CD8-positive, alpha-beta memory T cell (primary cell): ENCODE measurements around the gene ANGPTL5. TPM values are rescaled to one million over a fixed set of nuclear protein-coding genes. Genes with fewer than 3 reads are reported as not detected.

Experiments
- CTCF ChIA-PET: fragments of 350-600 bp; sonication (Branson Sonifier 250); formaldehyde crosslinking; loops from one replicate; lab custom pipeline; 2021; ENCODE audit warnings: antibody characterized with exemption; lab: Charles Lee
- POLR2A ChIA-PET: fragments of 350-600 bp; sonication (Branson Sonifier 250); formaldehyde crosslinking; loops from one replicate; lab custom pipeline; 2021; ENCODE audit warnings: antibody characterized with exemption; lab: Charles Lee
- DNase-seq, 5 donors: peaks; one replicate each; pipeline versions ENCODE4 v3.0.0 to v3.0.0-alpha.2; 2020 to 2022; ENCODE audit warnings: mixed read lengths in 1 of 5
- H3K27ac ChIP-seq: one replicate; pipeline ENCODE4 v1.7.0; 2013; ENCODE audit warnings: low read depth, mild to moderate bottlenecking, low read length, moderate library complexity
- H3K27me3 ChIP-seq: 2 replicates; pipeline ENCODE4 v1.7.0; 2013; ENCODE audit warnings: low read length, mild to moderate bottlenecking; ENCODE audit not compliant: insufficient read depth, poor library complexity, severe bottlenecking
- H3K36me3 ChIP-seq: 2 replicates; pipeline ENCODE4 v1.7.0; 2013; ENCODE audit warnings: mild to moderate bottlenecking, low read length, moderate library complexity; ENCODE audit not compliant: insufficient read depth
- H3K4me1 ChIP-seq: 2 replicates; pipeline ENCODE4 v1.7.0; 2013; ENCODE audit warnings: mild to moderate bottlenecking, low read length, moderate library complexity; ENCODE audit not compliant: insufficient read depth
- H3K4me3 ChIP-seq: 2 replicates; pipeline ENCODE4 v1.7.0; 2013; ENCODE audit warnings: mild to moderate bottlenecking, low read length
- H3K9me3 ChIP-seq: 2 replicates; pipeline ENCODE4 v1.7.0; 2013; ENCODE audit warnings: mild to moderate bottlenecking, low read length
- H3K27ac Mint-ChIP-seq, 8 donors: one replicate each; pipeline ENCODE4 v1.8.0; 2020 to 2021; ENCODE audit warnings: mixed read lengths in 8 of 8, mild to moderate bottlenecking in 6 of 8, inconsistent platforms in 3 of 8, moderate library complexity in 3 of 8
- H3K27me3 Mint-ChIP-seq, 2 donors: one replicate each; pipeline ENCODE4 v1.8.0; 2020 to 2021; ENCODE audit warnings: mixed read lengths in 2 of 2, mild to moderate bottlenecking in 1 of 2, moderate library complexity in 1 of 2
- H3K36me3 Mint-ChIP-seq, 3 donors: one replicate each; pipeline ENCODE4 v1.8.0; 2020 to 2021; ENCODE audit warnings: mixed read lengths in 3 of 3, inconsistent platforms in 1 of 3, mild to moderate bottlenecking in 1 of 3
- H3K4me1 Mint-ChIP-seq, 3 donors: one replicate each; pipeline ENCODE4 v1.8.0; 2020 to 2021; ENCODE audit warnings: mixed read lengths in 3 of 3, inconsistent platforms in 1 of 3, mild to moderate bottlenecking in 1 of 3
- H3K4me3 Mint-ChIP-seq, 7 donors: one replicate each; pipeline ENCODE4 v1.8.0; 2020 to 2021; ENCODE audit warnings: mixed read lengths in 7 of 7, mild to moderate bottlenecking in 6 of 7, moderate library complexity in 4 of 7, inconsistent platforms in 2 of 7
- H3K9me3 Mint-ChIP-seq, 5 donors: one replicate each; pipeline ENCODE4 v1.8.0; 2020 to 2022; ENCODE audit warnings: mixed read lengths in 5 of 5, mild to moderate bottlenecking in 3 of 5, moderate library complexity in 2 of 5, inconsistent platforms in 1 of 5
- polyA plus RNA-seq: library from polyadenylated mRNA; unstranded; fragments of 300-500 nt; fragmentation: Illumina TruSeq; gene quantifications from one replicate; pipeline ENCODE4 v1.2.3, GENCODE V29; 2021
- total RNA-seq, 2 experiments: library from RNA; stranded (reverse); gene quantifications; one replicate each; pipeline ENCODE4 v1.2.3, GENCODE V29; 2021

The ANGPTL5 gene
- total and polyA plus RNA-seq, 3 experiments from 2014 or later = not detected

- ChIA-PET CTCF (interaction anchor here (0.6 to 2.0 kb wide), 4 partner anchors 10 to 92 kb away, joined by 3 to 7 read pairs (median 3); no protein-coding TSS in a partner anchor), POLR2A (interaction anchor here (0.7 kb wide), 1 partner anchor 22 kb away, joined by 3 read pairs; no protein-coding TSS in a partner anchor)
- Mint-ChIP-seq H3K4me3 (peak within 1 kb of the TSS; percentile 91 to 96 (median 94)), H3K27me3 (peaks cover 5% of the 10 kb centered on the region in 2 donors), H3K9me3 (no peaks in the 10 kb centered on the region), H3K4me1 (peaks cover 27 to 34% (median 28%) of the 10 kb centered on the region in 3 donors), H3K27ac (peak within 1 kb of the TSS; percentile 73 to 97 (median 92)), H3K36me3 (peaks cover 0 to 6% (median 0%) of the 10 kb centered on the region in 3 donors)
- H3K27me3 ChIP-seq = no peaks in the 10 kb centered on the region
- peak; percentile 89 to 94 (median 92) for DNase-seq
- H3K36me3 ChIP-seq = no peaks in the 10 kb centered on the region
- H3K4me3 ChIP-seq = peak within 1 kb of the TSS; percentile 70
- H3K9me3 ChIP-seq = no peaks in the 10 kb centered on the region
- peaks cover 16% of the 10 kb centered on the region for H3K4me1 ChIP-seq
- H3K27ac ChIP-seq = peak within 1 kb of the TSS; percentile 38
Measured at GRCh38 chr11:101914738-101915426, 1.4 kb downstream of the ANGPTL5 start, which contains the start of gene CEP126. Gene CEP126 (plus strand): TSS chr11:101915010. CDS start chr11:101915285, 275 bp downstream.

- Mint-ChIP-seq H3K9me3 (no peaks in the 10 kb centered on the region), H3K4me3 (peak overlapping the region; percentile 91 to 96 (median 94)), H3K27me3 (peaks cover 5% of the 10 kb centered on the region in 2 donors), H3K4me1 (peaks cover 27 to 31% (median 28%) of the 10 kb centered on the region in 3 donors), H3K36me3 (peaks cover 0 to 6% (median 0%) of the 10 kb centered on the region in 3 donors), H3K27ac (peak overlapping the region; percentile 61 to 97 (median 88))
- Histone ChIP-seq H3K4me1 (peaks cover 16% of the 10 kb centered on the region), H3K4me3 (peak overlapping the region; percentile 70), H3K27me3 (no peaks in the 10 kb centered on the region), H3K27ac (peak overlapping the region; percentile 38), H3K36me3 (no peaks in the 10 kb centered on the region), H3K9me3 (no peaks in the 10 kb centered on the region)
- POLR2A ChIA-PET = interaction anchor here (0.7 kb wide), 1 partner anchor 21 kb away, joined by 3 read pairs; no protein-coding TSS in a partner anchor
- no peak for DNase-seq
- CTCF ChIA-PET = interaction anchor here (0.6 to 2.0 kb wide), 4 partner anchors 10 to 93 kb away, joined by 3 to 7 read pairs (median 3); no protein-coding TSS in a partner anchor
Measured at GRCh38 chr11:101914341-101914737, 2.0 kb downstream of the ANGPTL5 start.

- H3K27me3 ChIP-seq = no peaks in the 10 kb centered on the region
- Mint-ChIP-seq H3K4me1 (peaks cover 25 to 31% (median 27%) of the 10 kb centered on the region in 3 donors), H3K27ac (peak overlapping the region in 1 of 8 donors; percentile 19), H3K27me3 (peaks cover 7 to 10% of the 10 kb centered on the region in 2 donors), H3K9me3 (no peaks in the 10 kb centered on the region), H3K36me3 (peaks cover 0 to 6% (median 0%) of the 10 kb centered on the region in 3 donors), H3K4me3 (peak overlapping the region in 6 of 7 donors; percentile 6 to 95 (median 70))
- no peaks in the 10 kb centered on the region for H3K36me3 ChIP-seq
- H3K4me1 ChIP-seq = peaks cover 16% of the 10 kb centered on the region
- no peak for DNase-seq
- H3K4me3 ChIP-seq = no peak overlapping the region
- no peak overlapping the region for H3K27ac ChIP-seq
- CTCF ChIA-PET = interaction anchor here (2.0 kb wide), 1 partner anchor 9 kb away, joined by 7 read pairs; no protein-coding TSS in a partner anchor
- H3K9me3 ChIP-seq = no peaks in the 10 kb centered on the region
- POLR2A ChIA-PET = no interaction called here
Measured at GRCh38 chr11:101913656-101914055, 2.7 kb downstream of the ANGPTL5 start.

GRCh38 chr11:101912823-101913284, 3.5 kb downstream of the ANGPTL5 start:
- no peaks in the 10 kb centered on the region for H3K9me3 ChIP-seq
- H3K36me3 ChIP-seq = no peaks in the 10 kb centered on the region
- no peaks in the 10 kb centered on the region for H3K9me3 Mint-ChIP-seq
- DNase-seq = no peak
- H3K4me1 Mint-ChIP-seq = peaks cover 25 to 31% (median 27%) of the 10 kb centered on the region in 3 donors
- H3K4me3 Mint-ChIP-seq = no peak overlapping the region
- POLR2A ChIA-PET = no interaction called here
- CTCF ChIA-PET = interaction anchor here (0.9 kb wide), 1 partner anchor 94 kb away, joined by 3 read pairs; no protein-coding TSS in a partner anchor
- no peak overlapping the region for H3K27ac Mint-ChIP-seq
- H3K4me3 ChIP-seq = no peak overlapping the region
- no peaks in the 10 kb centered on the region for H3K27me3 ChIP-seq
- peaks cover 0 to 6% (median 0%) of the 10 kb centered on the region in 3 donors for H3K36me3 Mint-ChIP-seq
- H3K27ac ChIP-seq = no peak overlapping the region
- peaks cover 7 to 10% of the 10 kb centered on the region in 2 donors for H3K27me3 Mint-ChIP-seq
- peaks cover 16% of the 10 kb centered on the region for H3K4me1 ChIP-seq

- H3K9me3 ChIP-seq = no peaks in the 10 kb centered on the region
- no peak overlapping the region for H3K4me3 Mint-ChIP-seq
- no peak overlapping the region for H3K27ac ChIP-seq
- H3K9me3 Mint-ChIP-seq = no peaks in the 10 kb centered on the region
- H3K27ac Mint-ChIP-seq = no peak overlapping the region
- no peaks in the 10 kb centered on the region for H3K27me3 ChIP-seq
- no peaks in the 10 kb centered on the region for H3K36me3 Mint-ChIP-seq
- H3K4me1 Mint-ChIP-seq = peaks cover under 1 to 2% (median 1%) of the 10 kb centered on the region in 3 donors
- ChIA-PET POLR2A (no interaction called here), CTCF (no interaction called here)
- DNase-seq = no peak
- H3K4me1 ChIP-seq = peaks cover 1% of the 10 kb centered on the region
- H3K4me3 ChIP-seq = no peak overlapping the region
- H3K36me3 ChIP-seq = no peaks in the 10 kb centered on the region
- H3K27me3 Mint-ChIP-seq = peaks cover 4 to 19% of the 10 kb centered on the region in 2 donors
Measured at GRCh38 chr11:101909087-101909486, 7.2 kb downstream of the ANGPTL5 start.

GRCh38 chr11:101907815-101908214, 8.5 kb downstream of the ANGPTL5 start:
- Histone ChIP-seq H3K36me3 (no peaks in the 10 kb centered on the region), H3K4me1 (no peaks in the 10 kb centered on the region), H3K4me3 (no peak overlapping the region), H3K9me3 (no peaks in the 10 kb centered on the region), H3K27me3 (no peaks in the 10 kb centered on the region), H3K27ac (no peak overlapping the region)
- ChIA-PET CTCF (no interaction called here), POLR2A (no interaction called here)
- Mint-ChIP-seq H3K27me3 (peaks cover 4 to 30% of the 10 kb centered on the region in 2 donors), H3K4me3 (no peak overlapping the region), H3K4me1 (no peaks in the 10 kb centered on the region), H3K36me3 (no peaks in the 10 kb centered on the region), H3K27ac (no peak overlapping the region), H3K9me3 (no peaks in the 10 kb centered on the region)
- DNase-seq = no peak

GRCh38 chr11:101894505-101894904, 21.8 kb downstream of the ANGPTL5 start:
- H3K36me3 ChIP-seq = no peaks in the 10 kb centered on the region
- Mint-ChIP-seq H3K36me3 (no peaks in the 10 kb centered on the region), H3K4me1 (peaks cover 2 to 6% (median 5%) of the 10 kb centered on the region in 3 donors), H3K9me3 (no peaks in the 10 kb centered on the region), H3K27ac (no peak overlapping the region), H3K4me3 (no peak overlapping the region), H3K27me3 (peaks cover 23 to 41% of the 10 kb centered on the region in 2 donors)
- no peaks in the 10 kb centered on the region for H3K9me3 ChIP-seq
- no peaks in the 10 kb centered on the region for H3K27me3 ChIP-seq
- H3K4me1 ChIP-seq = no peaks in the 10 kb centered on the region
- no peak overlapping the region for H3K4me3 ChIP-seq
- ChIA-PET POLR2A (no interaction called here), CTCF (no interaction called here)
- H3K27ac ChIP-seq = no peak overlapping the region
- no peak for DNase-seq

- Histone ChIP-seq H3K9me3 (no peaks in the 10 kb centered on the region), H3K4me3 (no peak overlapping the region), H3K4me1 (no peaks in the 10 kb centered on the region), H3K36me3 (no peaks in the 10 kb centered on the region), H3K27ac (no peak overlapping the region), H3K27me3 (no peaks in the 10 kb centered on the region)
- peaks cover 0 to 3% (median 0%) of the 10 kb centered on the region in 5 donors for H3K9me3 Mint-ChIP-seq
- H3K27ac Mint-ChIP-seq = no peak overlapping the region
- H3K4me3 Mint-ChIP-seq = no peak overlapping the region
- ChIA-PET CTCF (no interaction called here), POLR2A (no interaction called here)
- no peak for DNase-seq
- H3K27me3 Mint-ChIP-seq = peaks cover 6 to 39% of the 10 kb centered on the region in 2 donors
- H3K4me1 Mint-ChIP-seq = peaks cover 2 to 7% (median 5%) of the 10 kb centered on the region in 3 donors
- H3K36me3 Mint-ChIP-seq = no peaks in the 10 kb centered on the region
Measured at GRCh38 chr11:101889767-101890166, 26.6 kb downstream of the ANGPTL5 start.
